DOHH2 (cell line): Measurements from ENCODE around the gene NPAS2.

Experiments
- EZH2phosphoT487 ChIP-seq: fragments of 200-600 bp; sonication (generic); IDR thresholded peaks from 2 replicates; pipeline ENCODE4 v1.6.1; 2017; ENCODE audit warnings: borderline replicate concordance, mild to moderate bottlenecking, antibody characterized with exemption, low read length, moderate library complexity, mixed read lengths
- TF ChIP-seq, protein P1 (sequence below): fragments of 200-600 bp; sonication (generic); IDR thresholded peaks from one replicate; pipeline ENCODE4 v1.5.1; 2014; ENCODE audit warnings: antibody characterized with exemption, mild to moderate bottlenecking, low read depth, low read length; ENCODE audit not compliant: poor library complexity, severe bottlenecking

DNA sequence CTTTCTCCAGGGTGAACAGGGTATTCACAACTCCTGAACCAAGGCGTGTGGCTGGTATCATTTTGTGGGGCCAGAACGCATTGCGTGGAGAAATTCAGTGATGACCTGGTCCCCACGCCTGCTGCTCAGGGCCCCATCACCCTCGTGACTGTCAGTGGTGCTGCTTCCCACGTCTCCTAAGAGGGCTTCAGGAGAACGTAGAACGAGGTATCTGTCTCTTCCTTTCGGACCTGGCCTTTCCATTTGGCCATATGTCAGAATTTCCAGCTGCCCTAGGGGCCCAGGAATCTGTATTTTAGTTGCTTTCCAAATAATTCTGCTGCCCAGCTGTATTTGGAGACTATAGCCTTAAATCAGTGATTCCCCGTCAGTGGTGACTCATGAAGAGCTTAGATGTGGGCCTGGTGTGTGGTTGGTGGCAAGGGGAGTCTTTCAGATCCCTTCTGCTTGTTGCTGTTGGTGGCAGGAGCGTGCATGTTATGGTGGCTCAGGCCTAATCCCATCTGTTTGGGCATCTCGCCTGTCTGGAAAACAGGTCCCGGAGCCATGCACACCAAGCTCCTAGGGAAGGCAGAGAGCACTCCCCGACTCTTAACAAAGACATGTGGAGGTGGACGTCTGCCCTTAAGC is 56.4 kb downstream of the NPAS2 start:
- TF ChIP-seq, protein P1, sequence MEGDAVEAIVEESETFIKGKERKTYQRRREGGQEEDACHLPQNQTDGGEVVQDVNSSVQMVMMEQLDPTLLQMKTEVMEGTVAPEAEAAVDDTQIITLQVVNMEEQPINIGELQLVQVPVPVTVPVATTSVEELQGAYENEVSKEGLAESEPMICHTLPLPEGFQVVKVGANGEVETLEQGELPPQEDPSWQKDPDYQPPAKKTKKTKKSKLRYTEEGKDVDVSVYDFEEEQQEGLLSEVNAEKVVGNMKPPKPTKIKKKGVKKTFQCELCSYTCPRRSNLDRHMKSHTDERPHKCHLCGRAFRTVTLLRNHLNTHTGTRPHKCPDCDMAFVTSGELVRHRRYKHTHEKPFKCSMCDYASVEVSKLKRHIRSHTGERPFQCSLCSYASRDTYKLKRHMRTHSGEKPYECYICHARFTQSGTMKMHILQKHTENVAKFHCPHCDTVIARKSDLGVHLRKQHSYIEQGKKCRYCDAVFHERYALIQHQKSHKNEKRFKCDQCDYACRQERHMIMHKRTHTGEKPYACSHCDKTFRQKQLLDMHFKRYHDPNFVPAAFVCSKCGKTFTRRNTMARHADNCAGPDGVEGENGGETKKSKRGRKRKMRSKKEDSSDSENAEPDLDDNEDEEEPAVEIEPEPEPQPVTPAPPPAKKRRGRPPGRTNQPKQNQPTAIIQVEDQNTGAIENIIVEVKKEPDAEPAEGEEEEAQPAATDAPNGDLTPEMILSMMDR, result no peak
- TF ChIP-seq EZH2phosphoT487, result no peak
